Right atrium auricular region (tissue), 2 donors: ENCODE data around the gene SRGAP1. TPM values are rescaled to one million over a fixed set of nuclear protein-coding genes. Genes with fewer than 3 reads are reported as not detected.

ENCODE experiments used
- DNase-seq: peaks from one replicate; pipeline ENCODE4 v3.0.0-alpha.2; 2019; ENCODE audit warnings: low spot score
- H3K27ac ChIP-seq, 2 donors: fragments of 200-600 bp; sonication (generic); 1 replicate in 1 of 2; 2 replicates in 1 of 2; pipeline ENCODE4 v1.5.1; 2016 to 2019
- H3K27me3 ChIP-seq, 2 donors: fragments of 200-600 bp; sonication (generic); one replicate each; pipeline versions ENCODE4 v1.5.1 to v1.6.0; 2017 to 2019
- H3K36me3 ChIP-seq: fragments of 200-600 bp; sonication (generic); one replicate; pipeline ENCODE4 v1.5.1; 2016
- H3K4me1 ChIP-seq, 2 donors: fragments of 200-600 bp; sonication (generic); one replicate each; pipeline versions ENCODE4 v1.5.1 to v1.6.0; 2017 to 2019
- H3K4me3 ChIP-seq, 2 donors: fragments of 200-600 bp; sonication (generic); 1 replicate in 1 of 2; 2 replicates in 1 of 2; pipeline ENCODE4 v1.5.1; 2017 to 2019; ENCODE audit warnings: mild to moderate bottlenecking in 1 of 2, moderate library complexity in 1 of 2
- H3K9me3 ChIP-seq, 2 donors: fragments of 200-600 bp; sonication (generic); one replicate each; pipeline ENCODE4 v1.5.1; 2019
- total RNA-seq, 2 donors: library from RNA; depleted of rRNA; stranded (reverse); fragments of >200 nt; gene quantifications; one replicate each; pipeline ENCODE4 v1.1.0, GENCODE V29; 2016
- TF ChIP-seq, protein P1 (sequence below), 2 donors: fragments of 200-600 bp; sonication (generic); IDR thresholded peaks; one replicate each; pipeline ENCODE4 v1.5.1; 2019; ENCODE audit warnings: antibody characterized with exemption in 2 of 2

Gene SRGAP1
- total RNA-seq, 2 donors from 2014 or later, result 1.4 to 3.3 TPM

DNA sequence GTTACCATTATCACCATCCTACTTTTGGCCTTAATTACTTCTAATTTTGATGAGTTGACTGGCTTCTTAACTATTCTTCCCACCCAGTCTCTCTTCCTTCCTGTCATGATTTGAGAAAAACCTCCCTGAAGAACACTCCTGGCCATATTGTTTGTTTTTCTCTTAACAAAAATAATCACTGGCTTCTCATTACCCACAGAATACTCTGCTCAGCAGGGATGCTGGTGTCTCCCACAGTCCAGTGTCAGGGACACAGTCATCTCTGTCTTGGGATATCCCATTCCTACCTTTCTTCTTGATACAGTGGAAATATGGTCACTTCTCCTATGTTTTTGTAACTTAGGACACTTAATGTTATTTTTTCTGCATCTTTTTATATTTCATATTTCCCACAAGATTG lies 103.7 kb downstream of the SRGAP1 start:
- Histone ChIP-seq H3K4me1 (peaks cover 0 to 13% of the 10 kb centered on the region in 2 donors), H3K27ac (no peak overlapping the region), H3K4me3 (no peak overlapping the region), H3K27me3 (no peaks in the 10 kb centered on the region), H3K9me3 (no peaks in the 10 kb centered on the region), H3K36me3 (no peaks in the 10 kb centered on the region)
- TF ChIP-seq, protein P1, sequence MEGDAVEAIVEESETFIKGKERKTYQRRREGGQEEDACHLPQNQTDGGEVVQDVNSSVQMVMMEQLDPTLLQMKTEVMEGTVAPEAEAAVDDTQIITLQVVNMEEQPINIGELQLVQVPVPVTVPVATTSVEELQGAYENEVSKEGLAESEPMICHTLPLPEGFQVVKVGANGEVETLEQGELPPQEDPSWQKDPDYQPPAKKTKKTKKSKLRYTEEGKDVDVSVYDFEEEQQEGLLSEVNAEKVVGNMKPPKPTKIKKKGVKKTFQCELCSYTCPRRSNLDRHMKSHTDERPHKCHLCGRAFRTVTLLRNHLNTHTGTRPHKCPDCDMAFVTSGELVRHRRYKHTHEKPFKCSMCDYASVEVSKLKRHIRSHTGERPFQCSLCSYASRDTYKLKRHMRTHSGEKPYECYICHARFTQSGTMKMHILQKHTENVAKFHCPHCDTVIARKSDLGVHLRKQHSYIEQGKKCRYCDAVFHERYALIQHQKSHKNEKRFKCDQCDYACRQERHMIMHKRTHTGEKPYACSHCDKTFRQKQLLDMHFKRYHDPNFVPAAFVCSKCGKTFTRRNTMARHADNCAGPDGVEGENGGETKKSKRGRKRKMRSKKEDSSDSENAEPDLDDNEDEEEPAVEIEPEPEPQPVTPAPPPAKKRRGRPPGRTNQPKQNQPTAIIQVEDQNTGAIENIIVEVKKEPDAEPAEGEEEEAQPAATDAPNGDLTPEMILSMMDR (IDR thresholded peaks at IDR 0.05), result no peak
- no peak for DNase-seq

DNA sequence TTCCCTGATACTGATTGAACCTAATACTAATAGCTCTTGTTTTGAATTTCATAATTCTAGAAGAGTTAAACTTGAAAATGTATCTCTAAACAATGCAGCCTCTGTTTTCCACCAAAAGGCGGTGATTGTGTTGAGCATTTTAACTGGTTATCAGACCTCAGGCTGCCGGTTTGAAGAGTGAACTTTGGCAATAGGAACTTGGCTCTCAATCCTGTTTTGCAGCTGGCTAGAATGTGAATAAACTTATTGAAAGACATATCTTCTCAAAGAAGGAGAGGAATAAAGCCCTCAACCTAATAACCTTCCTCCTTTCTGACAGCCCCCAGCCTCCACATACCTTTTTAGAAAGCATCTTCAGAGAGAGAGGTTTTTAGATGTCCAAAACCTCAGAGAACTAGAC lies 105.4 kb downstream of the SRGAP1 start:
- H3K4me1 ChIP-seq, result peaks cover 0 to 10% of the 10 kb centered on the region in 2 donors
- DNase-seq, result no peak
- TF ChIP-seq, protein P1 (IDR thresholded peaks at IDR 0.05), result no peak
- H3K27ac ChIP-seq, result peak overlapping the region; percentile 0 to 9
- H3K9me3 ChIP-seq, result no peaks in the 10 kb centered on the region
- H3K27me3 ChIP-seq, result no peaks in the 10 kb centered on the region
- H3K4me3 ChIP-seq, result no peak overlapping the region
- no peaks in the 10 kb centered on the region for H3K36me3 ChIP-seq

DNA sequence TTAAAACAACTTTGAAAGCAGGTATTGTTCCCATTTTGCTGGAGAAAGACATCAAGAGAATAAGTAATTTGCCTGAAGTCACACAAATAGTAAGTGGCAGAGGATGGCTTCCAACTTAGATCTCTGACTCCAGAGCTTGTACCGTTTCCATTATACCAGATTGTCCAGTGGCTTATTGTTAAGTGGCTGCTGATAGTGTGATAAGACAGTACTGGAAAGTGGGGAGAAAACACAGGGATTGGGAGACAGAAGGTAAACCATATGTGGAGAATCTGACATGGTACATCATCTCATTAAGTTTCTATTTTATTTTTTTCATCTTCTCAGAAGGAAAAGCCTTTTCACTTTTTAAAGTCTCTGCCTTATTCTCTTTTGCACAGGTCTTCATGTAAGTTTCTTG lies 108.5 kb downstream of the SRGAP1 start:
- Histone ChIP-seq H3K9me3 (no peaks in the 10 kb centered on the region), H3K27ac (no peak overlapping the region), H3K4me3 (no peak overlapping the region), H3K27me3 (no peaks in the 10 kb centered on the region), H3K4me1 (peaks cover 0 to 26% of the 10 kb centered on the region in 2 donors), H3K36me3 (no peaks in the 10 kb centered on the region)
- TF ChIP-seq, protein P1 (IDR thresholded peaks at IDR 0.05), result no peak
- no peak for DNase-seq

DNA sequence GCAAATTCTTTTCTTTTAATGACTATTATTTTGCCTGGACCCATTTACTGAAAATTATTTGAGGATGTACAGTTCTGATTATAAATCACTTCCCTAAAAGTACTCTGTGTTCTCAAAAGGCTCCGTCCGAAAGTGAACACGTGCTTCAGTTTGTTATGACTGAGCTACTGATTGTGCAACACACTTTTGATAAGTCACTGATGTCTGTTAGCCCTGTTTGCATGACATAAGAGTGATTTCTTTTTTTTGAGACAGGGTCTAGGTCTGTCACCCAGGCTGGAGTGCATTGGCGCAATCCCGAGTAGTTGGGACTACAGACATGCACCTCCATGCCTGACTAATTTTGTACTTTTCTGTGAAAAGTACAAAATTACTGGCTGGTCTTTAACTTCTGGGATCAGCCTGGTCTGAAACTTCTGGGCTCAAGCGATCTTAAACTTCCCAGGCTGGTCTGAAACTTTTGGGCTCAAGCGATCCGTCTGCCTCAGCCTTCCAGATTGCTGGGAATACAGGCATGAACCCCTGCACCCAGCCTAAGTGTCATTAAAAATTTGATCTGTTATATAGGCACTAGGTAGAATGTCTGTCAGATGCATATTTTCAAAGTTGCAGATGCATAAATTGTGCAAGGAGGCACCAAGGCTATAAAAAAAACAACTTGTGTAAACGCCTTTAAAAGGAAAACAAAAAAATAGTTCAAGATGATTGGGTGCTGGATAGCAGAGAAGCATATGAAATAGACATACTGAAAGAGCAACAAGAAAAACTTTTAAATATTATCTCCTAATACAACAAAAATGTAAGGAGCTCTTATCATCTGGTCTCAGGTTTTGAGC lies 111.5 kb downstream of the SRGAP1 start:
- peaks cover 0 to 17% of the 10 kb centered on the region in 2 donors for H3K4me1 ChIP-seq
- peak; percentile 78 for DNase-seq
- H3K27me3 ChIP-seq, result no peaks in the 10 kb centered on the region
- H3K36me3 ChIP-seq, result no peaks in the 10 kb centered on the region
- H3K9me3 ChIP-seq, result no peaks in the 10 kb centered on the region
- no peak overlapping the region for H3K4me3 ChIP-seq
- H3K27ac ChIP-seq, result peak overlapping the region; percentile 49 to 51
- TF ChIP-seq, protein P1 (IDR thresholded peaks at IDR 0.05), result no peak

DNA sequence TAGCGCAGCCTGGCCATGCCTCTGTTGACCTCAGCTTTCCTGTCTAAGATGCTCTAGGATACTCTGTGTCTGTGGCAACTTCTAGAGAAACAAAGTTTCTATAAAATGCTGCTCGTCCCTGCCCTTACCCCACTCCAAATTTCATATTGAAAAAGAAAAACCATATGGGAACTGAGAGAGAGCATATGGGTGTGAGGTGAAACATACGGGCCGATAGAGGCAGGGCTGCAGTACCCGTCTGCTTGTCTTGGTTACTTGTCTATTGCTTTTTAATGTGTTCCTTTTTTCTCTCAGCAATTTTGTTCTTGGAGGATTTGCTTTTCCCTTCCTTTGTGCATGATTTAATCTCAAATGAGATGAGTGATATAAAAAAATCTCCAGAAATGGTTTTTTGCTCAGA lies 113.0 kb downstream of the SRGAP1 start:
- Histone ChIP-seq H3K9me3 (no peaks in the 10 kb centered on the region), H3K4me1 (peaks cover 0 to 17% of the 10 kb centered on the region in 2 donors), H3K27me3 (no peaks in the 10 kb centered on the region), H3K4me3 (no peak overlapping the region), H3K27ac (no peak overlapping the region), H3K36me3 (no peaks in the 10 kb centered on the region)
- TF ChIP-seq, protein P1 (IDR thresholded peaks at IDR 0.05), result no peak
- no peak for DNase-seq
